Tibial nerve (tissue), 4 donors: ENCODE measurements around the gene MICAL2.

Experiments used
- EP300 ChIP-seq, 2 donors: sonication (generic); formaldehyde crosslinking; IDR thresholded peaks; one replicate each; pipeline ENCODE4 v1.6.1; 2017; ENCODE audit warnings: antibody characterized with exemption in 2 of 2, mild to moderate bottlenecking in 1 of 2
- POLR2A ChIP-seq, 2 donors: fragments of 450-650 bp; IDR thresholded peaks; one replicate each; pipeline ENCODE4 v1.6.1; 2017; ENCODE audit warnings: antibody characterized with exemption in 2 of 2, mild to moderate bottlenecking in 2 of 2, moderate library complexity in 2 of 2
- TF ChIP-seq, protein P1 (sequence below), 5 experiments: fragments of 200-600 bp in 3 of 5; fragments of 450-650 bp in 2 of 5; sonication (generic) in 3 of 5; IDR thresholded peaks; one replicate each; pipeline ENCODE4 v1.5.1; 2016 to 2019; ENCODE audit warnings: antibody characterized with exemption in 5 of 5, mild to moderate bottlenecking in 3 of 5, moderate library complexity in 2 of 5

DNA sequence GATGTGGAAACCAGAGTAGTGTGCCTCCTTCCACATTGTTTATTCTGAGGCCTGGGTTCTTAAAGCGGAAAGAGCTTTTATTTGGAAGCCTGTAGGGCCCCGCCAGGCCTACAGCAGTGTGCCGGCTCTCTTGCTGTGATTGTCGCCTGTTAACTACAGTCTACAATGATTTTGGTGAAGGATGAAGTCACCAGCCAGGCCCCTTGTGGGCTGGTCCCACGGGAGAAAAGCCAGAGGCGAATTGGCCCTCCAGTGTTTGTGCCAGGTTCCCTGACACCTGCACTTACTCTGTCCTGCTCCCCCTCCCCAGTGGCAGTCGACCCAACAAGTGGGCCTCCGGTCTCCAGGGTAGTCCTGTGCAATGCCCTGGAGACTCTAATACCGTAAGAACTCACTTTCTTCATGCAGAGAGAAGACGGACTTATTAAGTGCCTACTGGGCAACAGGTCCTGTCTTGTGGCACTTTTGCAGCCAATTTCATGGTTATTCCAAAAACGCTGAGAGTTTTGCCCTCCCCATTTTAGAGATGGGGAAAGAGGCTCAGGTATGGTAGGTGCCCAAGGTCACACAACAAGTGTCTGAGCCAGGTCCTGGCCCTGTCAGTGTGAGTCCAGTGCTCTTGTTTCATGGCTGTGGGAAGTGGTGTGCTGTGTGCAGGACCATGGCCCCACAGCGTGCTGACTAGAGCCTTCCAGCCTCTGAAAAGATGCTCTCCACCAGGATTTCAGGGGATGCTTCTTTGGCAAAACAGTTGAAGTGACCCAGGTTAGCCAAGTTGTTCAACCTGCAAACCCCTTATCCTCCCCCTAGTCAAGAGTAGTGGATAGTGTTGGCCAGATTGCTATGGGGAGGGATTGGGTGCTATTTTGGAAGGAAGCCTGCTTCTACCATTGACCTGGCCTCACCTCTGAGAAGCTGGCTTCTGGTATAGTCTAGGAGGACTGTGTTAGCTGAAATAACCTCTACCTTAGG is 1.4 kb downstream of the MICAL2 start:
- TF ChIP-seq, protein P1, sequence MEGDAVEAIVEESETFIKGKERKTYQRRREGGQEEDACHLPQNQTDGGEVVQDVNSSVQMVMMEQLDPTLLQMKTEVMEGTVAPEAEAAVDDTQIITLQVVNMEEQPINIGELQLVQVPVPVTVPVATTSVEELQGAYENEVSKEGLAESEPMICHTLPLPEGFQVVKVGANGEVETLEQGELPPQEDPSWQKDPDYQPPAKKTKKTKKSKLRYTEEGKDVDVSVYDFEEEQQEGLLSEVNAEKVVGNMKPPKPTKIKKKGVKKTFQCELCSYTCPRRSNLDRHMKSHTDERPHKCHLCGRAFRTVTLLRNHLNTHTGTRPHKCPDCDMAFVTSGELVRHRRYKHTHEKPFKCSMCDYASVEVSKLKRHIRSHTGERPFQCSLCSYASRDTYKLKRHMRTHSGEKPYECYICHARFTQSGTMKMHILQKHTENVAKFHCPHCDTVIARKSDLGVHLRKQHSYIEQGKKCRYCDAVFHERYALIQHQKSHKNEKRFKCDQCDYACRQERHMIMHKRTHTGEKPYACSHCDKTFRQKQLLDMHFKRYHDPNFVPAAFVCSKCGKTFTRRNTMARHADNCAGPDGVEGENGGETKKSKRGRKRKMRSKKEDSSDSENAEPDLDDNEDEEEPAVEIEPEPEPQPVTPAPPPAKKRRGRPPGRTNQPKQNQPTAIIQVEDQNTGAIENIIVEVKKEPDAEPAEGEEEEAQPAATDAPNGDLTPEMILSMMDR (IDR thresholded peaks at IDR 0.05) = no peak
- TF ChIP-seq POLR2A (IDR thresholded peaks at IDR 0.05) (no peak), EP300 (IDR thresholded peaks at IDR 0.05) (no peak)
